ENCODE data around the gene SCAF11.

DNA sequence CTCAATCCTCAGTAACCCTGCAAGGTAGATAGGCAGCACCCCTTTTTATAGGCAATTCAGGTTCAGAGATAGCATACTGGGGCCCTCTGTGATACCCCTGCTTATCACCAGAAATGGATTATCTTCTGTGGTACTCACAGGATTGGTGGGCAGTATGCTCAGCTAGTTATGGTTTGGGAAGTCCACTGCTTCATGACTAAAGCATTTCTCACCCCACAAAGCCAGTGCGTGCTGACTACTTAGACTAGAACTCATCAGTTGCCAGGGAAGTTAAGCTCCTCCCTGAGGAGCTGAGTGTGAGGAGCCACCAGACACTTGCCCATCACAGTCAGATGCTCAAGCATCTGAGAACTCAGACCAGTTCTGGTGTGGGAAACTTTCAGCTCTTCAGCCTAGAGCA, 76.3 kb downstream of the SCAF11 start:
- TF ChIP-seq CTCF (IDR thresholded peaks at IDR 0.05) (no peak), POLR2A (IDR thresholded peaks at IDR 0.05) (no peak), EP300 (IDR thresholded peaks at IDR 0.05) (no peak), POLR2AphosphoS5 (IDR thresholded peaks at IDR 0.05) (no peak)

Measured in suprapubic skin (tissue), 4 donors.